H1 (cell line): Measurements from ENCODE around the gene HDAC9.

Experiments used
- RAD21 ChIP-seq, 2 experiments: IDR thresholded peaks in 1 of 2; conservative IDR thresholded peaks in 1 of 2; 2 replicates each; pipeline ENCODE4 v1.6.1; 2011; ENCODE audit warnings: low read depth in 2 of 2, low read length in 2 of 2, improper control_type of control experiment in 1 of 2, inconsistent platforms in 1 of 2, mild to moderate bottlenecking in 1 of 2, moderate library complexity in 1 of 2
- SUZ12 ChIP-seq: fragments of 200-600 bp; sonication (generic); IDR thresholded peaks from 2 replicates; pipeline ENCODE4 v1.6.1; 2012; ENCODE audit warnings: mild to moderate bottlenecking, inconsistent platforms, low read length, moderate library complexity, mixed read lengths

- TF ChIP-seq RAD21 (IDR thresholded peaks at IDR 0.05 in 1 of 2, conservative IDR thresholded peaks at IDR 0.05 in 1 of 2; ENCODE audit: low read depth in 2 of 2, low read length in 2 of 2) (no peak), SUZ12 (no peak)
Observed at GRCh38 chr7:18760631-18761445, 265.3 kb downstream of the HDAC9 start.
